Neuronal stem cell (in vitro differentiated cells): ENCODE results near the gene FILIP1L.

ENCODE experiments used
- DNase-seq: peaks from one replicate; pipeline ENCODE4 v3.0.0-alpha.2; 2013; ENCODE audit warnings: low spot score
- H2AFZ ChIP-seq: one replicate; pipeline ENCODE4 v1.6.1; 2013; ENCODE audit warnings: mild to moderate bottlenecking, low read length, inconsistent platforms
- H2AK5ac ChIP-seq: 2 replicates; pipeline ENCODE4 v1.6.1; 2013; ENCODE audit warnings: low read depth, mild to moderate bottlenecking, inconsistent platforms, low read length, moderate library complexity, mixed read lengths
- H2BK120ac ChIP-seq: 2 replicates; pipeline ENCODE4 v1.6.1; 2013; ENCODE audit warnings: low read depth, mild to moderate bottlenecking, inconsistent platforms, low read length, moderate library complexity, mixed read lengths
- H2BK12ac ChIP-seq: one replicate; pipeline ENCODE4 v1.6.1; 2013; ENCODE audit warnings: low read length, inconsistent platforms
- H2BK15ac ChIP-seq: 2 replicates; pipeline ENCODE4 v1.6.1; 2013; ENCODE audit warnings: mild to moderate bottlenecking, low read length, inconsistent platforms, mixed read lengths
- H2BK5ac ChIP-seq: one replicate; pipeline ENCODE4 v1.6.1; 2013; ENCODE audit warnings: inconsistent platforms, mild to moderate bottlenecking, low read length, moderate library complexity
- H3K14ac ChIP-seq: one replicate; pipeline ENCODE4 v1.6.1; 2013; ENCODE audit warnings: low read length, inconsistent platforms
- H3K18ac ChIP-seq: 2 replicates; pipeline ENCODE4 v1.6.1; 2013; ENCODE audit warnings: low read length, inconsistent platforms
- H3K23ac ChIP-seq: 2 replicates; pipeline ENCODE4 v1.6.1; 2013; ENCODE audit warnings: low read depth, mild to moderate bottlenecking, mixed read lengths, low read length, inconsistent platforms; ENCODE audit not compliant: poor library complexity
- H3K27ac ChIP-seq: replicated peaks from 3 replicates; pipeline ENCODE4 v1.5.1; 2013; ENCODE audit warnings: low read length, inconsistent platforms
- H3K27me3 ChIP-seq, 3 experiments: 2 replicates each; pipeline ENCODE4 v1.6.1; 2013; ENCODE audit warnings: low read length in 3 of 3, mild to moderate bottlenecking in 2 of 3, inconsistent platforms in 1 of 3, low read depth in 1 of 3, mixed read lengths in 1 of 3, moderate library complexity in 1 of 3; ENCODE audit not compliant: control insufficient read depth in 3 of 3, insufficient read depth in 3 of 3
- H3K36me3 ChIP-seq, 2 donors: replicated peaks in 1 of 2; 2 replicates each; pipeline ENCODE4 v1.6.1; 2013; ENCODE audit warnings: low read length in 2 of 2; ENCODE audit not compliant: control insufficient read depth in 2 of 2, insufficient read depth in 2 of 2
- H3K4ac ChIP-seq: 2 replicates; pipeline ENCODE4 v1.6.1; 2013; ENCODE audit warnings: inconsistent platforms, mild to moderate bottlenecking, low read length, moderate library complexity
- H3K4me1 ChIP-seq, 2 donors: 1 replicate in 1 of 2; 2 replicates in 1 of 2; pipeline ENCODE4 v1.6.1; 2013; ENCODE audit warnings: low read length in 2 of 2, low read depth in 1 of 2; ENCODE audit not compliant: control insufficient read depth in 2 of 2, insufficient read depth in 1 of 2
- H3K4me2 ChIP-seq: one replicate; pipeline ENCODE4 v1.6.1; 2013; ENCODE audit warnings: mild to moderate bottlenecking, low read length, inconsistent platforms; ENCODE audit not compliant: insufficient read depth, poor library complexity, severe bottlenecking
- H3K4me3 ChIP-seq, 2 donors: 2 replicates each; pipeline ENCODE4 v1.5.1; 2013; ENCODE audit warnings: low read length in 2 of 2, mild to moderate bottlenecking in 2 of 2, inconsistent platforms in 1 of 2, moderate library complexity in 1 of 2
- H3K79me1 ChIP-seq: one replicate; pipeline ENCODE4 v1.6.1; 2013; ENCODE audit warnings: low read depth, mild to moderate bottlenecking, inconsistent platforms, low read length, moderate library complexity
- H3K9ac ChIP-seq: one replicate; pipeline ENCODE4 v1.6.1; 2013; ENCODE audit warnings: mild to moderate bottlenecking, low read depth, low read length, inconsistent platforms; ENCODE audit not compliant: poor library complexity
- H3K9me3 ChIP-seq, 2 donors: replicated peaks in 1 of 2; 2 replicates each; pipeline versions ENCODE3 to v1.6.1; 2013; ENCODE audit warnings: low read length in 2 of 2, mild to moderate bottlenecking in 2 of 2, inconsistent platforms in 1 of 2, low read depth in 1 of 2, mixed read lengths in 1 of 2, moderate library complexity in 1 of 2; ENCODE audit not compliant: control insufficient read depth in 2 of 2, insufficient read depth in 1 of 2
- H4K8ac ChIP-seq: one replicate; pipeline ENCODE4 v1.6.1; 2013; ENCODE audit warnings: low read depth, mild to moderate bottlenecking, inconsistent platforms, low read length, moderate library complexity
- H4K91ac ChIP-seq: one replicate; pipeline ENCODE4 v1.6.1; 2013; ENCODE audit warnings: low read length, low read depth, mild to moderate bottlenecking, inconsistent platforms; ENCODE audit not compliant: poor library complexity
- WGBS, 2 donors: extraction: QIAGEN DNeasy Blood & Tissue Kit; methylation state at CpG; one replicate each; pipeline ENCODE4 v1.1.7; 2013; ENCODE audit warnings: missing lambda C conversion rate in 2 of 2, mixed read lengths in 1 of 2; ENCODE audit not compliant: insufficient read length in 2 of 2, insufficient replicate concordance in 1 of 2; ENCODE audit errors: extremely low coverage in 2 of 2; 5-methylcytosine and 5-hydroxymethylcytosine counted together

FILIP1L gene

GRCh38 chr3:100043271-100043670 lies 71.0 kb downstream of the FILIP1L start:
- H3K36me3 ChIP-seq, result no peaks in the 10 kb centered on the region
- H2AFZ ChIP-seq, result no peak overlapping the region
- no peak overlapping the region for H3K14ac ChIP-seq
- H3K4ac ChIP-seq, result no peak overlapping the region
- H3K27me3 ChIP-seq, result no peaks in the 10 kb centered on the region
- H2BK5ac ChIP-seq, result no peak overlapping the region
- peaks cover 5 to 20% of the 10 kb centered on the region in 2 donors for H3K4me1 ChIP-seq
- no peaks in the 10 kb centered on the region for H3K79me1 ChIP-seq
- no peak overlapping the region for H3K23ac ChIP-seq
- H3K9ac ChIP-seq, result no peak overlapping the region
- H4K8ac ChIP-seq, result no peak overlapping the region
- H3K9me3 ChIP-seq, result no peaks in the 10 kb centered on the region
- H4K91ac ChIP-seq, result no peak overlapping the region
- H3K4me3 ChIP-seq, result no peak overlapping the region
- H3K27ac ChIP-seq, result no peak overlapping the region
- no peak overlapping the region for H3K18ac ChIP-seq
- no peak overlapping the region for H2BK15ac ChIP-seq
- no peak for DNase-seq
- no peak overlapping the region for H2AK5ac ChIP-seq
- no peak overlapping the region for H3K4me2 ChIP-seq
- no CpG with 5 or more reads among the region's 1 CpG for WGBS, 2 donors
- H2BK120ac ChIP-seq, result no peak overlapping the region
- no peak overlapping the region for H2BK12ac ChIP-seq

- H4K91ac ChIP-seq, result no peak overlapping the region
- no peaks in the 10 kb centered on the region for H3K27me3 ChIP-seq
- no CpG with 5 or more reads among the region's 6 CpGs for WGBS, 2 donors
- H3K4me1 ChIP-seq, result peaks cover 2 to 11% of the 10 kb centered on the region in 2 donors
- H3K4me3 ChIP-seq, result no peak overlapping the region
- no peaks in the 10 kb centered on the region for H3K36me3 ChIP-seq
- no peaks in the 10 kb centered on the region for H3K79me1 ChIP-seq
- no peak overlapping the region for H3K4ac ChIP-seq
- H4K8ac ChIP-seq, result no peak overlapping the region
- H3K4me2 ChIP-seq, result no peak overlapping the region
- H3K9me3 ChIP-seq, result no peaks in the 10 kb centered on the region
- no peak overlapping the region for H3K27ac ChIP-seq
- H3K14ac ChIP-seq, result no peak overlapping the region
- no peak overlapping the region for H2AFZ ChIP-seq
- no peak overlapping the region for H2BK12ac ChIP-seq
- H3K18ac ChIP-seq, result no peak overlapping the region
- H3K23ac ChIP-seq, result no peak overlapping the region
- no peak overlapping the region for H2BK15ac ChIP-seq
- H2AK5ac ChIP-seq, result no peak overlapping the region
- H2BK5ac ChIP-seq, result no peak overlapping the region
- no peak overlapping the region for H2BK120ac ChIP-seq
- H3K9ac ChIP-seq, result no peak overlapping the region
- no peak for DNase-seq
Measured at GRCh38 chr3:100042166-100042981, 71.9 kb downstream of the FILIP1L start.

GRCh38 chr3:100041328-100041749 lies 73.0 kb downstream of the FILIP1L start:
- no peak overlapping the region for H2AFZ ChIP-seq
- WGBS, 2 donors, result no CpG with 5 or more reads among the region's 1 CpG

GRCh38 chr3:100040451-100041225 lies 73.7 kb downstream of the FILIP1L start:
- H3K4me3 ChIP-seq, result no peak overlapping the region

More at GRCh38 chr3:100041328-100041749, 73.0 kb downstream of the FILIP1L start:
- Histone ChIP-seq H2BK120ac (no peak overlapping the region), H2BK12ac (no peak overlapping the region), H3K27me3 (no peaks in the 10 kb centered on the region), H3K4ac (no peak overlapping the region), H3K4me3 (no peak overlapping the region), H3K23ac (no peak overlapping the region), H3K4me2 (no peak overlapping the region), H2BK5ac (no peak overlapping the region), H3K18ac (no peak overlapping the region), H2AK5ac (no peak overlapping the region), H3K79me1 (no peaks in the 10 kb centered on the region), H3K36me3 (no peaks in the 10 kb centered on the region), H4K91ac (no peak overlapping the region), H2BK15ac (no peak overlapping the region), H3K27ac (no peak overlapping the region), H4K8ac (no peak overlapping the region), H3K14ac (no peak overlapping the region), H3K9me3 (no peaks in the 10 kb centered on the region), H3K9ac (no peak overlapping the region), H3K4me1 (peaks cover 2 to 8% of the 10 kb centered on the region in 2 donors)
- no peak for DNase-seq

More at GRCh38 chr3:100040451-100041225, 73.7 kb downstream of the FILIP1L start:
- Histone ChIP-seq H3K36me3 (no peaks in the 10 kb centered on the region), H2AK5ac (no peak overlapping the region), H3K4me1 (peaks cover 2 to 8% of the 10 kb centered on the region in 2 donors), H2AFZ (no peak overlapping the region), H2BK120ac (no peak overlapping the region), H4K91ac (no peak overlapping the region), H2BK5ac (no peak overlapping the region), H3K18ac (no peak overlapping the region), H3K14ac (no peak overlapping the region), H3K9ac (no peak overlapping the region), H3K27me3 (no peaks in the 10 kb centered on the region), H3K27ac (no peak overlapping the region), H2BK12ac (no peak overlapping the region), H3K4me2 (no peak overlapping the region), H3K79me1 (no peaks in the 10 kb centered on the region), H3K23ac (no peak overlapping the region), H3K4ac (no peak overlapping the region), H3K9me3 (no peaks in the 10 kb centered on the region), H4K8ac (no peak overlapping the region), H2BK15ac (no peak overlapping the region)
- WGBS, 2 donors, result no CpG with 5 or more reads among the region's 3 CpGs
- DNase-seq, result no peak
